Measurements from ENCODE around the gene CTBP1. TPM values are rescaled to one million over a fixed set of nuclear protein-coding genes. Genes with fewer than 3 reads are reported as not detected.

CTBP1 gene
- total and polyA plus RNA-seq, 2 of the 8 experiments (the other 6 are each of a cell fraction or from before 2014, with no cell fraction given): 128 to 185 TPM

GRCh38 chr4:1244081-1244977 is 4.6 kb downstream of the CTBP1 start (continued):
- no peak for TF ChIP-seq CBX8 (IDR thresholded peaks at IDR 0.05; ENCODE audit: borderline replicate concordance, low read depth, low read length)
- no peak for TF ChIP-seq SP1 (IDR thresholded peaks at IDR 0.05; ENCODE audit: low read depth, low read length)
- TF ChIP-seq RNF2 (IDR thresholded peaks at IDR 0.05; ENCODE audit: borderline replicate concordance, low read depth, low read length, missing control alignments, poor library complexity, severe bottlenecking): no peak
- TF ChIP-seq HDAC2 (IDR thresholded peaks at IDR 0.05; ENCODE audit: borderline replicate concordance in 1 of 2, low read depth in 2 of 2, low read length in 2 of 2): no peak
- no peak for TF ChIP-seq POLR2AphosphoS5 (IDR thresholded peaks at IDR 0.05; ENCODE audit: low read depth, low read length)
- no peak for TF ChIP-seq CHD1 (IDR thresholded peaks at IDR 0.05; ENCODE audit: low read depth, low read length)
